ENCODE results near the gene SMARCC1. TPM values are rescaled to one million over a fixed set of nuclear protein-coding genes. Genes with fewer than 3 reads are reported as not detected.

SMARCC1 gene
- total RNA-seq, 1 experiment from 2014 or later: 168 TPM

Other genes starting within 250 kb of the SMARCC1 start
- 3.8 TPM for gene CSPG5, start 203.0 kb downstream of the SMARCC1 start, total RNA-seq (2021; ENCODE audit: unreplicated experiment)
- gene DHX30, start 21.2 kb upstream of the SMARCC1 start, total RNA-seq (2021; ENCODE audit: unreplicated experiment): 114 TPM
- 200 TPM for gene MAP4, start 234.5 kb upstream of the SMARCC1 start, total RNA-seq (2021; ENCODE audit: unreplicated experiment)